SU-DHL-6 (cell line): ENCODE results near the gene DST.

Experiments used
- EZH2phosphoT487 ChIP-seq: fragments of 200-600 bp; sonication (generic), shearing (Covaris generic); conservative IDR thresholded peaks from 2 replicates; pipeline ENCODE4 v1.6.1; 2018; ENCODE audit warnings: mild to moderate bottlenecking, antibody characterized with exemption, low read length, moderate library complexity, mixed read lengths
- TF ChIP-seq, protein P1 (sequence below): fragments of 200-600 bp; sonication (generic); IDR thresholded peaks from one replicate; pipeline ENCODE4 v1.5.1; 2017; ENCODE audit warnings: antibody characterized with exemption, mild to moderate bottlenecking, low read length, moderate library complexity; ENCODE audit not compliant: insufficient read depth, poor library complexity, severe bottlenecking

- TF ChIP-seq, protein P1, sequence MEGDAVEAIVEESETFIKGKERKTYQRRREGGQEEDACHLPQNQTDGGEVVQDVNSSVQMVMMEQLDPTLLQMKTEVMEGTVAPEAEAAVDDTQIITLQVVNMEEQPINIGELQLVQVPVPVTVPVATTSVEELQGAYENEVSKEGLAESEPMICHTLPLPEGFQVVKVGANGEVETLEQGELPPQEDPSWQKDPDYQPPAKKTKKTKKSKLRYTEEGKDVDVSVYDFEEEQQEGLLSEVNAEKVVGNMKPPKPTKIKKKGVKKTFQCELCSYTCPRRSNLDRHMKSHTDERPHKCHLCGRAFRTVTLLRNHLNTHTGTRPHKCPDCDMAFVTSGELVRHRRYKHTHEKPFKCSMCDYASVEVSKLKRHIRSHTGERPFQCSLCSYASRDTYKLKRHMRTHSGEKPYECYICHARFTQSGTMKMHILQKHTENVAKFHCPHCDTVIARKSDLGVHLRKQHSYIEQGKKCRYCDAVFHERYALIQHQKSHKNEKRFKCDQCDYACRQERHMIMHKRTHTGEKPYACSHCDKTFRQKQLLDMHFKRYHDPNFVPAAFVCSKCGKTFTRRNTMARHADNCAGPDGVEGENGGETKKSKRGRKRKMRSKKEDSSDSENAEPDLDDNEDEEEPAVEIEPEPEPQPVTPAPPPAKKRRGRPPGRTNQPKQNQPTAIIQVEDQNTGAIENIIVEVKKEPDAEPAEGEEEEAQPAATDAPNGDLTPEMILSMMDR: no peak
- TF ChIP-seq EZH2phosphoT487: no peak
These were observed 2.3 kb downstream of the DST start for GRCh38 chr6:56640374-56640773.
